HG03097 (cell line): ENCODE results near the gene SSTR3.
"Not testable (repeated sequence)": the region's sequence is repeated elsewhere in the genome, so short reads cannot be mapped to it uniquely, and the experiment has no call there.

Experiments
- ATAC-seq: cut with Tn5 transposase; IDR thresholded peaks from one replicate; pipeline ENCODE4 v1.9.1; 2021; ENCODE audit not compliant: unreplicated experiment, low FRiP score

The SSTR3 gene

GRCh38 chr22:37170689-37171405, 41.4 kb downstream of the SSTR3 start:
- not testable (repeated sequence) for ATAC-seq

DNA sequence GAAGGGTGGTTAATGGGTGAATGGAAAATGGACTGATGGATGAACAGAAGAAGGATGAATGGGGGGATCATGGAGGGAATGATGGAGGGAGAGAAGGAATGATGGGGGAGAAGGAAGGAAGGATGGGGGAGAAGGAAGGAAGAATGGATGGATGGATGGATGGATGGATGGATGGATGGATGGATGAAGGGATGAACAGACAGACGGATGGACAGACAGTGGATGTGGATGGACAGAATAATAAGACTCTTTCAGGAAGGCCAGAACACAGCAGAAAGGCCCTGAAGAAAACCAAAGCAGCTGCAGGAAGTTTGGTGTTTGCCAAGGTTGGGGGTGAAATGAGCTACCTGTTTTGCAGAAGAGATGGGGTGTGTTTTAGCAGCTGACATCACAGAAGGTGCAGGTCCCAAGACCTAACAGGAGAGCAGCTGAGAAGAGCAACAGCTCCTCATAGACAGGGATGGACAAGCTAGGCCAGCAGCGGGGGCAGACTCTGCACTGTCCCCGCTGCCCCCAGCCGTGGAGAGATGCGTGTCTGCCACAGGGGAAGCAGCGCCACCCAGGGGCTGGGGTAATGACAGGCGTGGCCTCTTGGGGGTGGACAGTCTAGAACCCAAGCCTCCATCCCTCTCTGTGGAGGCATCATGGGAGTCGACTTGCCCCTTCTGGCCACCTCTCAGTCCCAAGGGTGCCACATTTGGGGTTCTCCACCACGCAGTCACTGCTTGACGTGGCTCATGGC, 42.2 kb downstream of the SSTR3 start:
- no peak for ATAC-seq

GRCh38 chr22:37169406-37169805, 42.9 kb downstream of the SSTR3 start:
- ATAC-seq, result no peak

- ATAC-seq, result no peak
Observed at GRCh38 chr22:37167981-37168647, 44.2 kb downstream of the SSTR3 start.

GRCh38 chr22:37167176-37167980, 44.9 kb downstream of the SSTR3 start:
- no peak for ATAC-seq

DNA sequence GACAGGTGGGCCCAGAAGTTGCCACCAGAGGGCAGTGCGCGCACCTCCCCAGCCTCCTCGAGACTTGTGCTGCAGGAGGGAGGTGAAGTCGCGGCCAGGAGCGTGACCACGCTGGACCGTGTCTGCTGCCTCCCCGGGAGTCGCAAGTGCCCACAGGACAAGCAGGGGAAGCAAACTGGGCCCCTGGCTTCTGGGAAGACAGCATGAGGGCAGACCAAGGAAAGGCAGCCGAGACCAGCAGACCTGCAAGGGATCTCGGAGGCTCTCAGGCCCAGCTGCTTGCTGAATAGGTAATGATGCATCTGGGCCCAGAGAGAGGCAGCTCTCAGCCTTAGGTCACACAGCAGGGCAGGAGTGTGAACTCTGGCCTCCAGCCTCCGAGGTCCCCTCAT, 45.6 kb downstream of the SSTR3 start:
- ATAC-seq, result no peak

DNA sequence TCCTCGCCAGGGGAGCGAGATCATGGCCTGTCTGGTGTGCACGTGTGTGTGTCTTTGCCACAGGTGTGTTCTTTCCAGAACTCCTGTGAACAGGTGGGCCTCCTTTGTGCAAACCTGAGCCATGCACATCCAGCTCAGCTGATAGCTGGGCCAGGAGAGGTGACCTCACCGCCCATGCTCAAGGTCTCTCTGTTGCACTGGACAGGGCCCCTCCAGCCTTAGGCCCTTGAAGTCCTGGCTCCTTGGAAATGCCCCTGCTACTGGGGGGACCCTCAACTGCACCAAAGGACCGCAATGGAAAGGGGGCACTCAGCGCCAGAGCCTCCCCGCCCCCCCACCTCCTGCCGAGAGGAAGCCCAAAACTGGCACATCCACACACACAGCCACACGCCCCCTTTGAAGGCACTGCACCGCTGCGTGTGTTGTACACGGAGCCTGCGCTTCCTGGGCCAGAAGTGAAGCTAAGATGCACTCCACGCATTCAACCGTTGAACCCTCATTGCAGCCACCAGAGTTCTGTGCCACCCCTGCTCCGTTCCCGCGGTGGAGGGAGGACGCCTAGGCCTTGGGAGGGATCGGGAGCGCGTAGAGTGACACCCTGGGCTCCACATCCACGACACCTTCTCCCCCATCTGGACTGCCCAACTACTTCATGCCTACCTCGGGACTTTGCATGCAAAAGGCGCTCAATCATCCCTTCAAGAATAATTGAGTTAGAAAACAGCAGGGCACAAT, 46.2 kb downstream of the SSTR3 start:
- ATAC-seq, result no peak

DNA sequence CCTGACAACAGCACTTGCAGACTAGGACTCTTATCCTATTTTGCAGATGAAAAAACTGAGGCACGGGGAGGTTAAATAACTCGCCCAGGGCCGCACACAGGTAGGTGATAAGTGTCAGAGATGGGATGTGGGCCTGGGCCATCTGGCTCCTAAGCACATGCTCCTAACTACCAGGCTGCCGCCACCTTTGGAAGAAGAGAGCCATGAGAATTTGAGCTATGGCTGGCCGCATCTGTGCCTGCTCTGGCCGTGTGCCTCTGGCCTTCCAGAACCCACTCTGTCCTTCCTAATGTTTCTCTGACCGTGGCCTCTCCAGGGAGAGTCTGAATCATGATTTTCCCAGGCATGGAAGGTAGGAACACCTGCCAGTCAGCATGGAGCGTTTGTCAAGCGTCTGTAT, 47.2 kb downstream of the SSTR3 start:
- no peak for ATAC-seq

GRCh38 chr22:37164505-37164887, 47.8 kb downstream of the SSTR3 start:
- peak; percentile 6 for ATAC-seq

DNA sequence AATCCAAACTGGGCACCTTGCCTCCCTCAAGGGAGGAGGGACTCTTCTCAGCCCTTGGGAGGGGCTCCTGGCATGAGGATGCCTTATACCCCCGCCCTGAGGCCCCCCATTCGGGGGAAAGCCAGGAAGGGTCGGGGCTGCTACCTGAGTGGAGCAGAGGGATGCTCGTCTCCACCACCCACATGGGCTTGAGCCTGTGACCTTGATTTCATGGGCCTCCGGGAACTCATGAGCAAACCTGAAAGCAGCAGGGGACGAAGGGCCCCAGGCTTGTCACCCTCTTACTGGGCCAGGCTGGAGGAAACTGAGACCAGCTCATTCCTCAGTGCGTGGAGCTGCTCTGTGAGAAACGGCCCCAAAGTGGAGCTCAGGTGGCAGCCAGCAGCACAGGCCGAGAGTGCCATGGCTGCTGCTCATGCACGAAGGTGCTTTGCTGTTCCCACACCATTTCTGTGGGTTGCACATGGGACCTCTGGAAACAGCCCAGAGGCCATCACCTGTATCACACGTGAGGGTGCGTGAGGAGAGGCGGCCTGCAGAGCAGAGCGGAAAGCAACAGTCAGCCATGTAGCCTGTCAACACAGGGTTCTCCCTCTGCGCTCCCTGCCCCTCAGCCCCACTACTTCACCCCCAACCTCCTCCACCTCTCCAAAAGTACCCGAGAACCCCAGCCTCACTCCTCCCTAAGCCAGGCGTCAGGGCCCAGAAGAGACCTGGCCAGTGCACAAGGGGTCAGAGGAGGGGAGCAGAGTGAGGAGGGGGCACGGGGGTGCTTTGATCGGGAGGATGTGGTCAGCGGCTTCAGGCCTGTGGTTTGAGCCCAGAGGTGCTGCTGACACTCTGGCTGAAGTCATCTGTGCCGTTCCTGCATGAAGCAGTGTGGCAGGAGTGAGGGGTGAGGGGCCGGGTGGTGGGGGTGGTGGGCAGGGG, 48.4 kb downstream of the SSTR3 start:
- ATAC-seq, result peak; percentile 36

GRCh38 chr22:37163096-37163489, 49.2 kb downstream of the SSTR3 start:
- no peak for ATAC-seq

GRCh38 chr22:37162221-37163095, 49.8 kb downstream of the SSTR3 start:
- ATAC-seq, result peak; percentile 38

DNA sequence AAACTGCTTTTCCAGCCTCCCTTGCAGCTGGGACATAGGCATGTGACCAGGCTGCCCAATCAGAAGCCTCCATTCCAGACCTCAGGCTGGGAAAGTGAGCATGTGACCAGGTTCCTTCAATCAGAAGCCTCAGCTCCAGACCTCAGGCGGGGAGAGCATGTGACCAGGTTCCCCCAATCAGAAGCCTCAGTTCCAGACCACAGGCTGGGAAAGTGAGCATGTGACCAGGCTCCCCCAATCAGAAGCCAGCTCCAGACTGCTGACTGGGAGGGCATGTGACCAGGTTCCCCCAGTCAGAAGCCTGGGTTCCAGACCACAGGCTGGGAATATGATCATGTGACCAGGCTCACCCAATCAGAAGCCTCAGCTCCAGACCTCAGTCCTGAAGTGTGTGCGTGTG, 50.8 kb downstream of the SSTR3 start:
- ATAC-seq, result no peak

- ATAC-seq, result no peak
Observed at GRCh38 chr22:37160027-37160426, 52.2 kb downstream of the SSTR3 start.

DNA sequence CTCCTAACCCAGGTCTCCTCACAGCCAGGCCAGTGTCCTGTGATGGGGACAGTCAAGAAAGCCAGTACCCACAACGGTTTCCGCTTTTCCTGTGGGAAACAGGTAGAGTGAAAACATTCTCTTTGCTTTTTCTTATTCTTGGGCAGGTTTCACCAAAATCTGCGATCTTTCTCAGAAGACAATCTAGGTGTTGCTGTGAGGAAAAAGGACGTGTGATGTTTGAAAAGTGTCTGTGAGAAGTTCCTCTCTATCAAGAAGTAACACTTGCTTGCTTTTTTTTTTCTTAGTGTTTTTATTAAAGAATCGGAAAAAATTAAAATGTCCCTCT, 53.4 kb downstream of the SSTR3 start:
- ATAC-seq, result no peak

DNA sequence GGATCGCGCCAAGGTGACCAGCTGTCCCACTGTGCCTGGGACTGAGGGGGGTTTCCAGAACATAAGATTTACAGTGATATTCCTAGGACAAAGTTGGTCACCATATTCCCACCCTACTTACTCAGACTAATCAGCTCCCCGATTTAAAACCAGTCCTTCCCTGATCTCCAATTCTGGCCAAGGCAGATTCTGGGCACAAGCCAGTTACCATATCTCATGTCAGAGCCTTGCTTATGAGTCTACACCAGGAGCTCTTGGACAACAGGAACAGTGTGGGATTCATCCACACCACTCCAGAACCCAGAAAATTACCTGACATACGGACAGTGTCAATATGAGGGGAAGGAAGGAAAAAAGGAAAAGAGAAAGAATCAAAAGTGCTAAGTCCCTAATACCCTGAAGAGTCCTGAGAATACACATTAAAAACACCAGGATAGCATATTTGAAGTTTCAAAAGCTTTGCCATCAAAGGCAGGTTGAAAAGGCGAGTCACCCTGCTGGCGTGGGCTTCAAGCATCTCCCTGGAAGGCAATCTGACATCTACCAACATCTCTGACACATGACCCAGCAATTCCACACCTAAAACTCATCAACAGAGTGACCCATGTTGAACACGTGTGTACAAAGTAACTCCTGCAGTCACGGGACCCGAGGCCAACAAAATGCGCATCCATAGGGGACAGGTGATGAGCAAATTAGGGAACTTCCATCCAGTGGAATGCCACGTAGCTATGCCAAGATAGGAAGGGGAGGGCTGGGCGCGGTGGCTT, 54.6 kb downstream of the SSTR3 start:
- no peak for ATAC-seq

DNA sequence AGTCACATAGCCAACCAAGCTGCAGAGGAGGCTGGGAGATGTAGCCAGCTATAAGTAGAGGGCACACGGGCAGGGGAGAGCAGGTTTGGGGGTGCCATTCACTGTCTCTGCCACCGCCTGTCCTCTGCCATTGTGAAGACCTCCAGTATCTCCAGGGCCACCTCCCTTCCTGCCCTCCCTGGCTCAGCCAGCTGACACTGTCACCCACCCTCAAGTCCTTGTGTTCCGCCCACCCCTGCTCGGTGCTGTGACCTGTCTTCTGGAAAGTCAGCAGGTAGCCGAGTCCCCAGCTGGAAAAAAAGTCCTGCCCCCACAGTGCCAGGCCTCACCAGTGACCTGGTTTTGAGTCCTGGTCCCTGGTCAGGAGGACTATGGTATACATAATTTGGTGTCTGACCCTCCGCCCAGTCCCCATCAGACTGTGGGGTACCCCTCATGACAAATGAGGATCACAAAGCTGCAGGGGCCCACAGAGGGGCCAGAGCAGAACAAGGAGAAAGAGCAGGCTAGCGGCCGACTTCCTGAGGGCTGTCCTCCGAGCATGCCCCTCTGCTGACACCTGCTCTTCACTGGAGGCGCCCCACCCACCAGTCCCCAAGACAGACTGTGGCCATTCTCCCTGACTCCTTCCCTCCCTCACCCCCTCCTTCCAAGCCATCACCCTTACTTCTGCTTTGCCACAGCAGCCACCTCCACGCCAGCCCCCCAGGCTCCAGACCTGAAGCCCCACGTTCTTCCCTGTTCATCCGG, 55.4 kb downstream of the SSTR3 start:
- no peak for ATAC-seq
